SU-DHL-6 (cell line): ENCODE data around the gene XYLB.

Experiments used
- CTCF ChIP-seq: fragments of 200-600 bp; sonication (generic); IDR thresholded peaks from one replicate; pipeline ENCODE4 v1.5.1; 2017; ENCODE audit warnings: antibody characterized with exemption, mild to moderate bottlenecking, low read length, moderate library complexity; ENCODE audit not compliant: insufficient read depth, poor library complexity, severe bottlenecking
- EZH2phosphoT487 ChIP-seq: fragments of 200-600 bp; sonication (generic), shearing (Covaris generic); conservative IDR thresholded peaks from 2 replicates; pipeline ENCODE4 v1.6.1; 2018; ENCODE audit warnings: mild to moderate bottlenecking, antibody characterized with exemption, low read length, moderate library complexity, mixed read lengths

- TF ChIP-seq EZH2phosphoT487 (no peak), CTCF (no peak)
Observed at GRCh38 chr3:38369186-38369585, 22.6 kb downstream of the XYLB start.
